HepG2 (cell line): Measurements from ENCODE around the gene PRKG1. TPM values are rescaled to one million over a fixed set of nuclear protein-coding genes. Genes with fewer than 3 reads are reported as not detected.

Experiments
- ATAC-seq: fragments of 200-7000 bp; cut with Tn5 transposase; 3 replicates; pipeline ENCODE4 v1.9.1; 2020; ENCODE audit warnings: mild to moderate bottlenecking, moderate library complexity
- BruUV-seq: library from RNA; stranded (reverse); fragments of 400-500 nt; replicated peaks from 2 replicates; lab custom pipeline; 2021; lab: Mats Ljungman, UMichigan
- CTCF ChIA-PET: fragments of 300-600 bp; formaldehyde crosslinking; extraction: SDS; loops from one replicate; lab custom pipeline; 2021; ENCODE audit warnings: low total read pairs, inconsistent platforms, low intra/inter-chr PET ratio; lab: Yijun Ruan, JAX
- POLR2A ChIA-PET: fragments of 350-600 bp; sonication (Branson Sonifier 250); formaldehyde crosslinking; loops from one replicate; lab custom pipeline; 2020; ENCODE audit warnings: antibody characterized with exemption, inconsistent platforms; lab: Yijun Ruan, JAX
- DNase-seq: peaks from one replicate; pipeline ENCODE4 v3.0.0-alpha.2; 2015; ENCODE audit warnings: low spot score
- FAIRE-seq: peaks from 3 replicates; lab custom pipeline; 2011; peaks lifted over from hg19 to GRCh38; lab: Jason Lieb, UNC
- H2AFZ ChIP-seq: one replicate; pipeline ENCODE4 v1.6.1; 2011; ENCODE audit warnings: low read length, inconsistent platforms
- H3K27ac ChIP-seq: fragments of 300-600 bp; 3 replicates; pipeline ENCODE4 v1.8.0; 2011; ENCODE audit warnings: mixed run types, mild to moderate bottlenecking, mixed read lengths, low read length, inconsistent platforms; ENCODE audit not compliant: insufficient read depth; ENCODE audit errors: extremely low read length
- H3K27me3 ChIP-seq, 2 experiments: fragments of 200-600 bp in 1 of 2; 2 replicates in 1 of 2; 3 replicates in 1 of 2; pipeline versions ENCODE4 v1.6.0 to v1.8.0; 2011; ENCODE audit warnings: low read length in 2 of 2, mild to moderate bottlenecking in 2 of 2, moderate library complexity in 2 of 2, inconsistent platforms in 1 of 2; ENCODE audit not compliant: insufficient read depth in 2 of 2, control insufficient read depth in 1 of 2
- H3K36me3 ChIP-seq, 2 experiments: fragments of 200-600 bp in 1 of 2; replicated peaks in 1 of 2; 2 replicates in 1 of 2; 3 replicates in 1 of 2; pipeline versions ENCODE4 v1.5.1 to v1.8.0; 2011; ENCODE audit warnings: low read length in 2 of 2, inconsistent platforms in 1 of 2; ENCODE audit not compliant: insufficient read depth in 2 of 2, control insufficient read depth in 1 of 2
- H3K4me1 ChIP-seq: 2 replicates; pipeline ENCODE4 v1.5.1; 2012; ENCODE audit warnings: low read length, inconsistent platforms; ENCODE audit not compliant: insufficient read depth
- H3K4me2 ChIP-seq: 2 replicates; pipeline ENCODE4 v1.6.0; 2011; ENCODE audit warnings: low read depth, low read length, inconsistent platforms
- H3K4me3 ChIP-seq, 3 experiments: fragments of 200-600 bp in 1 of 3; sonication (generic), shearing (Covaris generic) in 1 of 3; replicated peaks in 1 of 3; 2 replicates each; pipeline ENCODE4 v1.5.1; 2011 to 2016; ENCODE audit warnings: low read length in 3 of 3, inconsistent platforms in 2 of 3, low read depth in 2 of 3, mild to moderate bottlenecking in 2 of 3, control low read depth in 1 of 3, mixed read lengths in 1 of 3; ENCODE audit not compliant: insufficient read depth in 1 of 3
- H3K79me2 ChIP-seq: one replicate; pipeline ENCODE4 v1.6.1; 2011; ENCODE audit warnings: low read length, inconsistent platforms; ENCODE audit not compliant: insufficient read depth
- H3K9ac ChIP-seq: 2 replicates; pipeline ENCODE4 v1.6.0; 2011; ENCODE audit warnings: mild to moderate bottlenecking, low read depth, low read length, inconsistent platforms; ENCODE audit not compliant: insufficient read depth
- H3K9me3 ChIP-seq: 2 replicates; pipeline ENCODE4 v1.5.1; 2012; ENCODE audit warnings: mild to moderate bottlenecking, low read length
- H4K20me1 ChIP-seq: 2 replicates; pipeline ENCODE4 v1.6.0; 2011; ENCODE audit warnings: inconsistent platforms, mild to moderate bottlenecking, low read length, moderate library complexity; ENCODE audit not compliant: insufficient read depth
- PAF1 ChIP-seq: IDR thresholded peaks from 2 replicates; pipeline ENCODE4 v1.6.1; 2016; ENCODE audit warnings: missing genetic modification reagents, missing compliant biosample characterization
- TCF7 ChIP-seq: sonication (generic); IDR thresholded peaks from 2 replicates; pipeline ENCODE4 v1.6.1; 2016; ENCODE audit warnings: antibody characterized with exemption, low read depth
- ZNF431 ChIP-seq: sonication (generic); formaldehyde crosslinking; IDR thresholded peaks from 2 replicates; pipeline ENCODE4 v1.9.0; 2022; ENCODE audit warnings: missing genetic modification reagents, low read depth, mild to moderate bottlenecking, borderline replicate concordance
- WGBS: methylation state at CpG from one replicate; pipeline ENCODE4 v1.1.6; 2017; ENCODE audit warnings: low lambda C conversion rate; 5-methylcytosine and 5-hydroxymethylcytosine counted together
- in situ Hi-C: cut with HindIII; loops from 2 replicates; pipeline ENCODE4 v1.10.0; 2017; ENCODE audit warnings: low pct_unique_long_range_greater_than_20kb; ENCODE audit not compliant: extremely low pct_ligation_motif_present
- intact Hi-C: fragments of 100-400 bp; cut with micrococcal nuclease; formaldehyde crosslinking; loops from one replicate; pipeline ENCODE4 v1.10.0; 2022; ENCODE audit not compliant: unreplicated experiment
- polyA plus RNA-seq, 8 experiments: library from polyadenylated mRNA; depleted of rRNA in 3 of 8; stranded (reverse) in 7 of 8; unstranded in 1 of 8; fragments of >200 nt; fragmentation: Illumina TruSeq in 4 of 8; extraction: Trizol in 4 of 8; gene quantifications; 2 replicates each; pipeline versions ENCODE4 v1.2.1 to v1.2.3, GENCODE V29; 2011 to 2016; ENCODE audit warnings: low read depth in 4 of 8, missing spikeins in 1 of 8, mixed read lengths in 1 of 8; ENCODE audit not compliant: insufficient read depth in 1 of 8
- total RNA-seq, 5 experiments: library from RNA; depleted of rRNA; stranded (reverse); fragments of >200 nt; fragmentation: Illumina TruSeq; extraction: Trizol; gene quantifications; 2 replicates each; pipeline ENCODE4 v1.2.3, GENCODE V29; 2016; ENCODE audit warnings: low read depth in 1 of 5
- TF ChIP-seq, protein P1 (sequence below): sonication (generic); formaldehyde crosslinking; IDR thresholded peaks from 2 replicates; pipeline ENCODE4 v1.4.0; 2020; ENCODE audit warnings: missing genetic modification reagents
- TF ChIP-seq, protein P2 (sequence below), 2 experiments: IDR thresholded peaks; 2 replicates each; pipeline ENCODE4 v1.6.1; 2011 to 2012; ENCODE audit warnings: low read length in 2 of 2, borderline replicate concordance in 1 of 2, low read depth in 1 of 2, mild to moderate bottlenecking in 1 of 2, moderate library complexity in 1 of 2
- TF ChIP-seq, protein P3 (sequence below): sonication (generic); formaldehyde crosslinking; IDR thresholded peaks from 2 replicates; pipeline ENCODE4 v1.8.0; 2022; ENCODE audit warnings: missing genetic modification reagents, low read depth, mild to moderate bottlenecking, borderline replicate concordance

PRKG1 gene
- total and polyA plus RNA-seq, 2 of the 13 experiments (the other 11 are each of a cell fraction or from before 2014, with no cell fraction given) = 0.01 TPM; not detected in 1

DNA sequence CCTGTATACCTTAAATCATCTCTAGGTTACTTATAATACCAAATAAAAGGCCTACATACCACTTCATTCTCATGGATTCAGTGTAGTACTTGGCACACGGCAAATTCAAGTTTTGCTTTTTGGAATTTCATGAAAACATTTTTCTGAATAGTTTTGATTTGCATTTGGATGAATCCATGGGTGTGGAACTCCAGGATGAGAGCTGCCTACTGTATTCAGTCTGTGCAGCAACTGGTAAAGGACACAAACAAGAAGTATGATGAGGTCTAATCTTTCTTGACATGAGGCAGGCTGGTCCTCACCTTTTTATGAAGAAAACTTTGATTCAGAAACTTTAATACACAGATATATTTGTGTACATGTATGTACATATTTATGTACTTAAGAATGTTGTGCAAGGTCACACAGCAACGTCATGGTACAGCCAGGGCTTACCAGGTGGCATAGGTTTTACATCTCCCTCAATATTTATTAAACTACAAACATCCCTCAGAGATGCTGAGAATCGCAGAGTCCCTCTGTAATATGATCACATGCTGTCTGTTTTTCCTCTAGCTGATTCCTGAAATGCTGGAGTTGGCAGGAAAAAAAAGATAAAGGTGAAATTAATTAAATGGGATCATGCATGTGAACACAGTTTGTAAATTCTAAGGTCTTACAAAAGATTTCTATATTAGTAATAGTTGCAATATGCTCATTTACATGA lies 239.6 kb downstream of the PRKG1 start:
- H3K4me3 ChIP-seq = no peak overlapping the region
- TF ChIP-seq PAF1 (CRISPR knock-in tag) (no peak), TCF7 (no peak), ZNF431 (CRISPR knock-in tag) (no peak)
- no peaks in the 10 kb centered on the region for H3K4me1 ChIP-seq
- ChIA-PET POLR2A (no interaction called here), CTCF (no interaction called here)
- intact Hi-C loops (no loop called here), in situ Hi-C loops (no loop called here)
- H2AFZ ChIP-seq = no peak overlapping the region
- no peak for FAIRE-seq
- DNase-seq = no peak
- no peak overlapping the region for H3K4me2 ChIP-seq
- no peaks in the 10 kb centered on the region for H3K36me3 ChIP-seq
- H4K20me1 ChIP-seq = no peaks in the 10 kb centered on the region
- no peak overlapping the region for H3K9ac ChIP-seq
- H3K27ac ChIP-seq = no peak overlapping the region
- no peaks in the 10 kb centered on the region for H3K27me3 ChIP-seq
- ATAC-seq = no peak
- no peaks in the 10 kb centered on the region for H3K79me2 ChIP-seq
- no TSS peak for BruUV-seq
- WGBS = 0% methylated on average over 3 of the region's 3 CpGs
- no peaks in the 10 kb centered on the region for H3K9me3 ChIP-seq

DNA sequence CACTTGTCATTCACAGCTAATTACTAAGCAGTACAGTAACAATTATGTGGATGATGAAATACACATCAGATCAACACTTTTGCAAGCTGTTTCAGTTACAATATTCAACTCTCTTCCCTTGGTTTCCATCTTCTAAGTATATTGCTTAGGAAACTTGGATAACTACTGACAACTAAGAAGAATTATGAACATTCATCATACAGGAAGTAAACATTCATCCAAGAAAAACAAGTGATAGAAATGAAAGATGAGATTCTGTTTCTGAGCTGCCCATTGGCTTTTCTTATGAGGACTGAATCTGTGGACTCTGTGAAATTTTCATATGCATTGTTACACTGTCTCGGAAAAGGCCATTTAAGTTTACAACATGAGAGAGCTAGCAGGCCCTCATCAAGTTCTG lies 240.2 kb downstream of the PRKG1 start:
- Histone ChIP-seq H3K4me2 (no peak overlapping the region), H3K9ac (no peak overlapping the region), H3K79me2 (no peaks in the 10 kb centered on the region), H3K27ac (no peak overlapping the region), H4K20me1 (no peaks in the 10 kb centered on the region), H2AFZ (no peak overlapping the region), H3K4me1 (no peaks in the 10 kb centered on the region), H3K9me3 (no peaks in the 10 kb centered on the region), H3K27me3 (no peaks in the 10 kb centered on the region), H3K36me3 (no peaks in the 10 kb centered on the region), H3K4me3 (no peak overlapping the region)
- POLR2A ChIA-PET = no interaction called here
- 25% methylated on average over 1 of the region's 1 CpG for WGBS
- no peak for ATAC-seq
- intact Hi-C loops (no loop called here), in situ Hi-C loops (no loop called here)
- no TSS peak for BruUV-seq
- DNase-seq = no peak
- CTCF ChIA-PET = no interaction called here
- FAIRE-seq = no peak
- TF ChIP-seq, protein P1, sequence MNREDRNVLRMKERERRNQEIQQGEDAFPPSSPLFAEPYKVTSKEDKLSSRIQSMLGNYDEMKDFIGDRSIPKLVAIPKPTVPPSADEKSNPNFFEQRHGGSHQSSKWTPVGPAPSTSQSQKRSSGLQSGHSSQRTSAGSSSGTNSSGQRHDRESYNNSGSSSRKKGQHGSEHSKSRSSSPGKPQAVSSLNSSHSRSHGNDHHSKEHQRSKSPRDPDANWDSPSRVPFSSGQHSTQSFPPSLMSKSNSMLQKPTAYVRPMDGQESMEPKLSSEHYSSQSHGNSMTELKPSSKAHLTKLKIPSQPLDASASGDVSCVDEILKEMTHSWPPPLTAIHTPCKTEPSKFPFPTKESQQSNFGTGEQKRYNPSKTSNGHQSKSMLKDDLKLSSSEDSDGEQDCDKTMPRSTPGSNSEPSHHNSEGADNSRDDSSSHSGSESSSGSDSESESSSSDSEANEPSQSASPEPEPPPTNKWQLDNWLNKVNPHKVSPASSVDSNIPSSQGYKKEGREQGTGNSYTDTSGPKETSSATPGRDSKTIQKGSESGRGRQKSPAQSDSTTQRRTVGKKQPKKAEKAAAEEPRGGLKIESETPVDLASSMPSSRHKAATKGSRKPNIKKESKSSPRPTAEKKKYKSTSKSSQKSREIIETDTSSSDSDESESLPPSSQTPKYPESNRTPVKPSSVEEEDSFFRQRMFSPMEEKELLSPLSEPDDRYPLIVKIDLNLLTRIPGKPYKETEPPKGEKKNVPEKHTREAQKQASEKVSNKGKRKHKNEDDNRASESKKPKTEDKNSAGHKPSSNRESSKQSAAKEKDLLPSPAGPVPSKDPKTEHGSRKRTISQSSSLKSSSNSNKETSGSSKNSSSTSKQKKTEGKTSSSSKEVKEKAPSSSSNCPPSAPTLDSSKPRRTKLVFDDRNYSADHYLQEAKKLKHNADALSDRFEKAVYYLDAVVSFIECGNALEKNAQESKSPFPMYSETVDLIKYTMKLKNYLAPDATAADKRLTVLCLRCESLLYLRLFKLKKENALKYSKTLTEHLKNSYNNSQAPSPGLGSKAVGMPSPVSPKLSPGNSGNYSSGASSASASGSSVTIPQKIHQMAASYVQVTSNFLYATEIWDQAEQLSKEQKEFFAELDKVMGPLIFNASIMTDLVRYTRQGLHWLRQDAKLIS (CRISPR knock-in tag) = no peak
- TF ChIP-seq, protein P2, sequence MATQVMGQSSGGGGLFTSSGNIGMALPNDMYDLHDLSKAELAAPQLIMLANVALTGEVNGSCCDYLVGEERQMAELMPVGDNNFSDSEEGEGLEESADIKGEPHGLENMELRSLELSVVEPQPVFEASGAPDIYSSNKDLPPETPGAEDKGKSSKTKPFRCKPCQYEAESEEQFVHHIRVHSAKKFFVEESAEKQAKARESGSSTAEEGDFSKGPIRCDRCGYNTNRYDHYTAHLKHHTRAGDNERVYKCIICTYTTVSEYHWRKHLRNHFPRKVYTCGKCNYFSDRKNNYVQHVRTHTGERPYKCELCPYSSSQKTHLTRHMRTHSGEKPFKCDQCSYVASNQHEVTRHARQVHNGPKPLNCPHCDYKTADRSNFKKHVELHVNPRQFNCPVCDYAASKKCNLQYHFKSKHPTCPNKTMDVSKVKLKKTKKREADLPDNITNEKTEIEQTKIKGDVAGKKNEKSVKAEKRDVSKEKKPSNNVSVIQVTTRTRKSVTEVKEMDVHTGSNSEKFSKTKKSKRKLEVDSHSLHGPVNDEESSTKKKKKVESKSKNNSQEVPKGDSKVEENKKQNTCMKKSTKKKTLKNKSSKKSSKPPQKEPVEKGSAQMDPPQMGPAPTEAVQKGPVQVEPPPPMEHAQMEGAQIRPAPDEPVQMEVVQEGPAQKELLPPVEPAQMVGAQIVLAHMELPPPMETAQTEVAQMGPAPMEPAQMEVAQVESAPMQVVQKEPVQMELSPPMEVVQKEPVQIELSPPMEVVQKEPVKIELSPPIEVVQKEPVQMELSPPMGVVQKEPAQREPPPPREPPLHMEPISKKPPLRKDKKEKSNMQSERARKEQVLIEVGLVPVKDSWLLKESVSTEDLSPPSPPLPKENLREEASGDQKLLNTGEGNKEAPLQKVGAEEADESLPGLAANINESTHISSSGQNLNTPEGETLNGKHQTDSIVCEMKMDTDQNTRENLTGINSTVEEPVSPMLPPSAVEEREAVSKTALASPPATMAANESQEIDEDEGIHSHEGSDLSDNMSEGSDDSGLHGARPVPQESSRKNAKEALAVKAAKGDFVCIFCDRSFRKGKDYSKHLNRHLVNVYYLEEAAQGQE (IDR thresholded peaks at IDR 0.05; ENCODE audit: borderline replicate concordance in 1 of 2, low read depth in 1 of 2, low read length in 2 of 2) = no peak
- TF ChIP-seq, protein P3, sequence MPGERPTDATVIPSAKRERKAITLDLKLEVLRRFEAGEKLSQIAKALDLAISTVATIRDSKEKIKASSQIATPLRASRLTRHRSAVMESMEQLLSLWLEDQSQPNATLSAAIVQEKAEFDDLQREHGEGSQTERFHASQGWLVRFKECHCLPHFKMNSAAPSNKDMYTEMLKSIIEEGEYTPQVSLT (CRISPR knock-in tag) = no peak
